22Rv1 (cell line): ENCODE results near the gene MIER3.

Source experiments
- ZFX ChIP-seq: fragments of 450-650 bp; IDR thresholded peaks from 2 replicates; pipeline ENCODE4 v1.6.1; 2017; ENCODE audit warnings: antibody characterized with exemption, borderline replicate concordance
- TF ChIP-seq, protein P1 (sequence below): fragments of 450-650 bp; IDR thresholded peaks from 2 replicates; pipeline ENCODE4 v1.5.1; 2017; ENCODE audit warnings: mild to moderate bottlenecking

DNA sequence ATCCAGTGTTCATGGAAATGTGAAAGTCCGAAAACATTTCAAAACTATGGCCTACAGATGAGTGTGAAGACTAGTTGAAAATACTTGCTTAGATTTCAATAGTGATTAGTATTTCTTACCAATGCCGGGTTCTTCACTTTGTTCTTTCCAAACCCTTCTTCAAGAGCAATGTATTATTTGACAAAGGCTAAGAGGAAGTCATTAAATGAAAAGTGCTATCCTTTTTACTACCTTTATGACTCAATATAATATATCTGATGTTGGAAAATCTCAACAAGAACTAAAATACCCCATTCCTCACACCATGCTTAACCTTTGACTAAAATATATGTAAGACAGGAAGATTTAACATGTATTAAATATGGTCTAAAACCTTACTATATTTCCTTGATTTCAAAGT lies 6.7 kb upstream of the MIER3 start:
- TF ChIP-seq, protein P1, sequence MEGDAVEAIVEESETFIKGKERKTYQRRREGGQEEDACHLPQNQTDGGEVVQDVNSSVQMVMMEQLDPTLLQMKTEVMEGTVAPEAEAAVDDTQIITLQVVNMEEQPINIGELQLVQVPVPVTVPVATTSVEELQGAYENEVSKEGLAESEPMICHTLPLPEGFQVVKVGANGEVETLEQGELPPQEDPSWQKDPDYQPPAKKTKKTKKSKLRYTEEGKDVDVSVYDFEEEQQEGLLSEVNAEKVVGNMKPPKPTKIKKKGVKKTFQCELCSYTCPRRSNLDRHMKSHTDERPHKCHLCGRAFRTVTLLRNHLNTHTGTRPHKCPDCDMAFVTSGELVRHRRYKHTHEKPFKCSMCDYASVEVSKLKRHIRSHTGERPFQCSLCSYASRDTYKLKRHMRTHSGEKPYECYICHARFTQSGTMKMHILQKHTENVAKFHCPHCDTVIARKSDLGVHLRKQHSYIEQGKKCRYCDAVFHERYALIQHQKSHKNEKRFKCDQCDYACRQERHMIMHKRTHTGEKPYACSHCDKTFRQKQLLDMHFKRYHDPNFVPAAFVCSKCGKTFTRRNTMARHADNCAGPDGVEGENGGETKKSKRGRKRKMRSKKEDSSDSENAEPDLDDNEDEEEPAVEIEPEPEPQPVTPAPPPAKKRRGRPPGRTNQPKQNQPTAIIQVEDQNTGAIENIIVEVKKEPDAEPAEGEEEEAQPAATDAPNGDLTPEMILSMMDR = no peak
- no peak for TF ChIP-seq ZFX
